ENCODE measurements around the gene AGMAT. TPM values are rescaled to one million over a fixed set of nuclear protein-coding genes. Genes with fewer than 3 reads are reported as not detected.

Gene AGMAT
- total and polyA plus RNA-seq, 2 of the 13 experiments (the other 11 are each of a cell fraction or from before 2014, with no cell fraction given): 59.1 to 174 TPM

DNA sequence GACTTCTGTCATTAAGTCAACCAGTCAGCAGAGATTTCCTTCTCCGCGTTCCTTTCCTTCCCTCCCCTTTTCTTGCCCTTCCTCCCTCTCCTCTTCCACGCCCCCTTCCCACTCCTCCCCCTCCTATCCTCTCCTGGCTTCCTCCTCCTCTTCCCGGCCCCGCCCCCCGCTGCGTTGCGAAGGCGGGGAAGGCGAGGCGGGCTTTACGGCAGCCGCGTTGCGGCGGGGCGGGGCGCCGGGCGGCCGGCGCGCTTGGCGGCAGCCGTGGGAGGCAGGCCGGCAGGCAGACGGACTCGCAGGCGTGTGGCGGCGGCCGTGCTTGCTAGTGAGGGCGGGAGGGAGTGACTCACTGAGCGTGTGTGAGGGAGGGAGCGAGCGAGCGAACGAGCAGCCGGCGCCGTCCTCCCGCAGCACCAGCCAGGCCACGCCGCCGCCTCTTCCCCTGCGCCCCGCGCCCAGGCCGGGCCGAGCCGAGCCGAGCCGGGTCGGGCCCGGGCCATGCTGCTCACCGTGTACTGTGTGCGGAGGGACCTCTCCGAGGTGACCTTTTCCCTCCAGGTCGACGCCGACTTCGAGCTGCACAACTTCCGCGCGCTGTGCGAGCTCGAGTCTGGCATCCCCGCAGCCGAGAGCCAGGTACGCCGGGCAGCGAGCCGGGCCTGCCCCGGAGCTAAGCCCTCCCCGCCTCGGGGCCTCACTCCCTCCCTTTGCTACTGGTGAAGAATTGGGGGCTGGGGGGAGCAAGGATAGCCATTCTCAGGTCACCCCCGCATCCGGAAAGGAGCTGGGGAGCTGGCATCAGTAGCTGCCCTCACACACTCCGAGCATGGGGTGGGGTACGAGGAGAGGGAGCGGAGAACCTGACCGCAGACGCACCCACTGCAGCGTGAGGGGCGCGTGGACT is 32.6 kb upstream of the AGMAT start, which contains the start of gene DDI2 (continued):
- TF ChIP-seq, protein P1, sequence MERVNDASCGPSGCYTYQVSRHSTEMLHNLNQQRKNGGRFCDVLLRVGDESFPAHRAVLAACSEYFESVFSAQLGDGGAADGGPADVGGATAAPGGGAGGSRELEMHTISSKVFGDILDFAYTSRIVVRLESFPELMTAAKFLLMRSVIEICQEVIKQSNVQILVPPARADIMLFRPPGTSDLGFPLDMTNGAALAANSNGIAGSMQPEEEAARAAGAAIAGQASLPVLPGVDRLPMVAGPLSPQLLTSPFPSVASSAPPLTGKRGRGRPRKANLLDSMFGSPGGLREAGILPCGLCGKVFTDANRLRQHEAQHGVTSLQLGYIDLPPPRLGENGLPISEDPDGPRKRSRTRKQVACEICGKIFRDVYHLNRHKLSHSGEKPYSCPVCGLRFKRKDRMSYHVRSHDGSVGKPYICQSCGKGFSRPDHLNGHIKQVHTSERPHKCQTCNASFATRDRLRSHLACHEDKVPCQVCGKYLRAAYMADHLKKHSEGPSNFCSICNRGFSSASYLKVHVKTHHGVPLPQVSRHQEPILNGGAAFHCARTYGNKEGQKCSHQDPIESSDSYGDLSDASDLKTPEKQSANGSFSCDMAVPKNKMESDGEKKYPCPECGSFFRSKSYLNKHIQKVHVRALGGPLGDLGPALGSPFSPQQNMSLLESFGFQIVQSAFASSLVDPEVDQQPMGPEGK (CRISPR knock-in tag; IDR thresholded peaks at IDR 0.05): peak; percentile 41; the same call in 1 of the 2 replicates
- TF ChIP-seq, protein P2, sequence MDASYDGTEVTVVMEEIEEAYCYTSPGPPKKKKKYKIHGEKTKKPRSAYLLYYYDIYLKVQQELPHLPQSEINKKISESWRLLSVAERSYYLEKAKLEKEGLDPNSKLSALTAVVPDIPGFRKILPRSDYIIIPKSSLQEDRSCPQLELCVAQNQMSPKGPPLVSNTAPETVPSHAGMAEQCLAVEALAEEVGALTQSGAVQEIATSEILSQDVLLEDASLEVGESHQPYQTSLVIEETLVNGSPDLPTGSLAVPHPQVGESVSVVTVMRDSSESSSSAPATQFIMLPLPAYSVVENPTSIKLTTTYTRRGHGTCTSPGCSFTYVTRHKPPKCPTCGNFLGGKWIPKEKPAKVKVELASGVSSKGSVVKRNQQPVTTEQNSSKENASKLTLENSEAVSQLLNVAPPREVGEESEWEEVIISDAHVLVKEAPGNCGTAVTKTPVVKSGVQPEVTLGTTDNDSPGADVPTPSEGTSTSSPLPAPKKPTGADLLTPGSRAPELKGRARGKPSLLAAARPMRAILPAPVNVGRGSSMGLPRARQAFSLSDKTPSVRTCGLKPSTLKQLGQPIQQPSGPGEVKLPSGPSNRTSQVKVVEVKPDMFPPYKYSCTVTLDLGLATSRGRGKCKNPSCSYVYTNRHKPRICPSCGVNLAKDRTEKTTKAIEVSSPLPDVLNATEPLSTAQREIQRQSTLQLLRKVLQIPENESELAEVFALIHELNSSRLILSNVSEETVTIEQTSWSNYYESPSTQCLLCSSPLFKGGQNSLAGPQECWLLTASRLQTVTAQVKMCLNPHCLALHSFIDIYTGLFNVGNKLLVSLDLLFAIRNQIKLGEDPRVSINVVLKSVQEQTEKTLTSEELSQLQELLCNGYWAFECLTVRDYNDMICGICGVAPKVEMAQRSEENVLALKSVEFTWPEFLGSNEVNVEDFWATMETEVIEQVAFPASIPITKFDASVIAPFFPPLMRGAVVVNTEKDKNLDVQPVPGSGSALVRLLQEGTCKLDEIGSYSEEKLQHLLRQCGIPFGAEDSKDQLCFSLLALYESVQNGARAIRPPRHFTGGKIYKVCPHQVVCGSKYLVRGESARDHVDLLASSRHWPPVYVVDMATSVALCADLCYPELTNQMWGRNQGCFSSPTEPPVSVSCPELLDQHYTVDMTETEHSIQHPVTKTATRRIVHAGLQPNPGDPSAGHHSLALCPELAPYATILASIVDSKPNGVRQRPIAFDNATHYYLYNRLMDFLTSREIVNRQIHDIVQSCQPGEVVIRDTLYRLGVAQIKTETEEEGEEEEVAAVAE (CRISPR knock-in tag; IDR thresholded peaks at IDR 0.05; ENCODE audit: borderline replicate concordance): 0 out of 2 replicates have a peak, but pooled peaks have one; percentile 17
- TF ChIP-seq ZSCAN9 (CRISPR knock-in tag; IDR thresholded peaks at IDR 0.05; ENCODE audit: borderline replicate concordance) (no peak), ZFP36L2 (CRISPR knock-in tag; IDR thresholded peaks at IDR 0.05) (no peak), HNRNPLL (IDR thresholded peaks at IDR 0.05; ENCODE audit: low read depth, low read length, poor library complexity, severe bottlenecking) (peak; percentile 91), ZNF563 (CRISPR knock-in tag; IDR thresholded peaks at IDR 0.05) (peak; percentile 89), SIX1 (CRISPR knock-in tag; IDR thresholded peaks at IDR 0.05; ENCODE audit: borderline replicate concordance) (no peak), ZNF101 (CRISPR knock-in tag; IDR thresholded peaks at IDR 0.05; ENCODE audit: borderline replicate concordance, low read depth) (no peak)
- TF ChIP-seq, protein P3, sequence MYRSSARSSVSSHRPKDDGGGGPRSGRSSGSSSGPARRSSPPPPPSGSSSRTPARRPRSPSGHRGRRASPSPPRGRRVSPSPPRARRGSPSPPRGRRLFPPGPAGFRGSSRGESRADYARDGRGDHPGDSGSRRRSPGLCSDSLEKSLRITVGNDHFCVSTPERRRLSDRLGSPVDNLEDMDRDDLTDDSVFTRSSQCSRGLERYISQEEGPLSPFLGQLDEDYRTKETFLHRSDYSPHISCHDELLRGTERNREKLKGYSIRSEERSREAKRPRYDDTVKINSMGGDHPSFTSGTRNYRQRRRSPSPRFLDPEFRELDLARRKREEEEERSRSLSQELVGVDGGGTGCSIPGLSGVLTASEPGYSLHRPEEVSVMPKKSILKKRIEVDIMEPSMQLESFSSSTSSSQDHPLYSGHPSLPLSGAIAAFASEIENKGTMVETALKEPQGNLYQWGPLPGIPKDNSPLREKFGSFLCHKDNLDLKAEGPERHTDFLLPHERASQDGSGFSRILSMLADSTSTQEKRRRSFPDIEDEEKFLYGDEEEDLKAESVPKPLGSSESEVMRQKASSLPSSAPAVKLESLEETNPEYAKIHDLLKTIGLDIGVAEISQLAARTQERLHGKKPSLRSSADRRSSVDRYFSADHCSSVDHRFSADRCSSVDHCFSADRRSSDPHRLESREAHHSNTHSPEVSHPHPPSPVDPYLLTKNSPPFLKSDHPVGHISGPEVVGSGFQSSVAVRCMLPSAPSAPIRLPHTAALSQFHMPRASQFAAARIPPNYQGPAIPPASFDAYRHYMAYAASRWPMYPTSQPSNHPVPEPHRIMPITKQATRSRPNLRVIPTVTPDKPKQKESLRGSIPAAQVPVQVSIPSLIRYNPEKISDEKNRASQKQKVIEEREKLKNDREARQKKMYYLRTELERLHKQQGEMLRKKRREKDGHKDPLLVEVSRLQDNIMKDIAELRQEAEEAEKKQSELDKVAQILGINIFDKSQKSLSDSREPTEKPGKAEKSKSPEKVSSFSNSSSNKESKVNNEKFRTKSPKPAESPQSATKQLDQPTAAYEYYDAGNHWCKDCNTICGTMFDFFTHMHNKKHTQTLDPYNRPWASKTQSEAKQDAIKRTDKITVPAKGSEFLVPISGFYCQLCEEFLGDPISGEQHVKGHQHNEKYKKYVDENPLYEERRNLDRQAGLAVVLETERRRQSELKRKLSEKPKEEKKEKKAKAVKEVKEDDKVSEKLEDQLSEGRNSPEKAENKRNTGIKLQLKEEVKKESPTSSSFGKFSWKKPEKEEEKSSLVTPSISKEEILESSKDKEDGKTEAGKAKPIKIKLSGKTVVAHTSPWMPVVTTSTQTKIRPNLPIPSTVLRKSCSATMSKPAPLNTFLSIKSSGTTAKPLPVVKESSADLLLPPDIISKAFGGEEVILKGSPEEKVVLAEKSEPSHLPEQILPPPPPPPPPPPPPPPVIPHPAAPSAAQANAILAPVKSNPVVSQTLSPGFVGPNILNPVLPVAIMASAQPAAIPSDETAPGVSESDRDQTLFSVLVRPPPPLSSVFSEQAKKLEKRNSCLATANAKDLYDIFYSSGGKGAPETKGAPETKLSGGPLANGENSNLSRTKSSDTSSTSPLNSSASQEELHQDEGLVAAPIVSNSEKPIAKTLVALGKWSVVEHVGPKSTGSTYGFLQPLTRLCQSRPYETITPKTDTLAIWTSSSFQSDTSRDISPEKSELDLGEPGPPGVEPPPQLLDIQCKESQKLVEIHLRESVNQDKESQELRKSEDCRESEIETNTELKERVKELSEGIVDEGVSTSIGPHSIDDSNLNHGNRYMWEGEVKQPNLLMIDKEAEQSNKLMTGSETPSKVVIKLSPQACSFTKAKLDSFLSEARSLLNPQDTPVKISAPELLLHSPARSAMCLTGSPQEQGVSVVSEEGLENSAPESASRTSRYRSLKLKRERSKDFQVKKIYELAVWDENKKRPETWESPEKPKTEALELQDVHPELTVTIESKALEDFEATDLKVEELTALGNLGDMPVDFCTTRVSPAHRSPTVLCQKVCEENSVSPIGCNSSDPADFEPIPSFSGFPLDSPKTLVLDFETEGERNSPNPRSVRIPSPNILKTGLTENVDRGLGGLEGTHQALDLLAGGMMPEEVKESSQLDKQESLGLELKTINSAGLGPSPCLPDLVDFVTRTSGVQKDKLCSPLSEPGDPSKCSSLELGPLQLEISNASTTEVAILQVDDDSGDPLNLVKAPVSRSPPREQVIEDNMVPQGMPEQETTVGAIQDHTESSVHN (CRISPR knock-in tag; IDR thresholded peaks at IDR 0.05): no peak
